HepG2 (cell line): Measurements from ENCODE around the gene CCSER1. TPM values are rescaled to one million over a fixed set of nuclear protein-coding genes. Genes with fewer than 3 reads are reported as not detected.

Source experiments
- ATAC-seq: fragments of 200-7000 bp; cut with Tn5 transposase; 3 replicates; pipeline ENCODE4 v1.9.1; 2020; ENCODE audit warnings: mild to moderate bottlenecking, moderate library complexity
- BruUV-seq: library from RNA; stranded (reverse); fragments of 400-500 nt; replicated peaks from 2 replicates; lab custom pipeline; 2021; lab: Mats Ljungman, UMichigan
- CTCF ChIA-PET: fragments of 300-600 bp; formaldehyde crosslinking; extraction: SDS; loops from one replicate; lab custom pipeline; 2021; ENCODE audit warnings: low total read pairs, inconsistent platforms, low intra/inter-chr PET ratio; lab: Yijun Ruan, JAX
- POLR2A ChIA-PET: fragments of 350-600 bp; sonication (Branson Sonifier 250); formaldehyde crosslinking; loops from one replicate; lab custom pipeline; 2020; ENCODE audit warnings: antibody characterized with exemption, inconsistent platforms; lab: Yijun Ruan, JAX
- DNase-seq: peaks from one replicate; pipeline ENCODE4 v3.0.0-alpha.2; 2015; ENCODE audit warnings: low spot score
- FAIRE-seq: peaks from 3 replicates; lab custom pipeline; 2011; peaks lifted over from hg19 to GRCh38; lab: Jason Lieb, UNC
- H2AFZ ChIP-seq: one replicate; pipeline ENCODE4 v1.6.1; 2011; ENCODE audit warnings: low read length, inconsistent platforms
- H3K27ac ChIP-seq: fragments of 300-600 bp; 3 replicates; pipeline ENCODE4 v1.8.0; 2011; ENCODE audit warnings: mixed run types, mild to moderate bottlenecking, mixed read lengths, low read length, inconsistent platforms; ENCODE audit not compliant: insufficient read depth; ENCODE audit errors: extremely low read length
- H3K27me3 ChIP-seq, 2 experiments: fragments of 200-600 bp in 1 of 2; 2 replicates in 1 of 2; 3 replicates in 1 of 2; pipeline versions ENCODE4 v1.6.0 to v1.8.0; 2011; ENCODE audit warnings: low read length in 2 of 2, mild to moderate bottlenecking in 2 of 2, moderate library complexity in 2 of 2, inconsistent platforms in 1 of 2; ENCODE audit not compliant: insufficient read depth in 2 of 2, control insufficient read depth in 1 of 2
- H3K36me3 ChIP-seq, 2 experiments: fragments of 200-600 bp in 1 of 2; replicated peaks in 1 of 2; 2 replicates in 1 of 2; 3 replicates in 1 of 2; pipeline versions ENCODE4 v1.5.1 to v1.8.0; 2011; ENCODE audit warnings: low read length in 2 of 2, inconsistent platforms in 1 of 2; ENCODE audit not compliant: insufficient read depth in 2 of 2, control insufficient read depth in 1 of 2
- H3K4me1 ChIP-seq: 2 replicates; pipeline ENCODE4 v1.5.1; 2012; ENCODE audit warnings: low read length, inconsistent platforms; ENCODE audit not compliant: insufficient read depth
- H3K4me2 ChIP-seq: 2 replicates; pipeline ENCODE4 v1.6.0; 2011; ENCODE audit warnings: low read depth, low read length, inconsistent platforms
- H3K4me3 ChIP-seq, 3 experiments: fragments of 200-600 bp in 1 of 3; sonication (generic), shearing (Covaris generic) in 1 of 3; replicated peaks in 1 of 3; 2 replicates each; pipeline ENCODE4 v1.5.1; 2011 to 2016; ENCODE audit warnings: low read length in 3 of 3, inconsistent platforms in 2 of 3, low read depth in 2 of 3, mild to moderate bottlenecking in 2 of 3, control low read depth in 1 of 3, mixed read lengths in 1 of 3; ENCODE audit not compliant: insufficient read depth in 1 of 3
- H3K79me2 ChIP-seq: one replicate; pipeline ENCODE4 v1.6.1; 2011; ENCODE audit warnings: low read length, inconsistent platforms; ENCODE audit not compliant: insufficient read depth
- H3K9ac ChIP-seq: 2 replicates; pipeline ENCODE4 v1.6.0; 2011; ENCODE audit warnings: mild to moderate bottlenecking, low read depth, low read length, inconsistent platforms; ENCODE audit not compliant: insufficient read depth
- H3K9me3 ChIP-seq: 2 replicates; pipeline ENCODE4 v1.5.1; 2012; ENCODE audit warnings: mild to moderate bottlenecking, low read length
- H4K20me1 ChIP-seq: 2 replicates; pipeline ENCODE4 v1.6.0; 2011; ENCODE audit warnings: inconsistent platforms, mild to moderate bottlenecking, low read length, moderate library complexity; ENCODE audit not compliant: insufficient read depth
- CBX5 ChIP-seq: sonication (generic); formaldehyde crosslinking; IDR thresholded peaks from 2 replicates; pipeline ENCODE4 v1.4.0; 2020; ENCODE audit warnings: missing genetic modification reagents, borderline replicate concordance
- HIC2 ChIP-seq: sonication (generic); formaldehyde crosslinking; IDR thresholded peaks from 2 replicates; pipeline ENCODE4 v1.9.0; 2022; ENCODE audit warnings: low read depth, missing genetic modification reagents
- ISL2 ChIP-seq: sonication (generic); formaldehyde crosslinking; IDR thresholded peaks from 2 replicates; pipeline ENCODE4 v1.5.0; 2020; ENCODE audit warnings: missing genetic modification reagents
- KDM3A ChIP-seq: IDR thresholded peaks from 2 replicates; pipeline ENCODE4 v1.6.1; 2018; ENCODE audit warnings: low read depth, missing compliant biosample characterization
- KDM4B ChIP-seq: sonication (generic); formaldehyde crosslinking; IDR thresholded peaks from 2 replicates; pipeline ENCODE4 v1.4.0; 2020; ENCODE audit warnings: missing genetic modification reagents
- KDM5B ChIP-seq: sonication (generic); formaldehyde crosslinking; IDR thresholded peaks from 2 replicates; pipeline ENCODE4 v1.4.0; 2020; ENCODE audit warnings: missing genetic modification reagents, mild to moderate bottlenecking, borderline replicate concordance
- MED1 ChIP-seq: sonication (generic); formaldehyde crosslinking; IDR thresholded peaks from 2 replicates; pipeline ENCODE4 v1.4.0; 2020; ENCODE audit warnings: missing genetic modification reagents
- RBAK ChIP-seq: sonication (generic); formaldehyde crosslinking; IDR thresholded peaks from 2 replicates; pipeline ENCODE4 v1.5.1; 2020; ENCODE audit warnings: mild to moderate bottlenecking, missing genetic modification reagents
- ZBTB21 ChIP-seq: sonication (generic); formaldehyde crosslinking; IDR thresholded peaks from 2 replicates; pipeline ENCODE4 v1.4.0; 2020; ENCODE audit warnings: missing genetic modification reagents
- ZBTB26 ChIP-seq: IDR thresholded peaks from 2 replicates; pipeline ENCODE4 v1.6.1; 2016; ENCODE audit warnings: missing compliant biosample characterization, missing genetic modification reagents, borderline replicate concordance
- ZMAT5 ChIP-seq: sonication (generic); formaldehyde crosslinking; IDR thresholded peaks from 2 replicates; pipeline ENCODE4 v1.5.0; 2020; ENCODE audit warnings: mild to moderate bottlenecking, low read depth, missing genetic modification reagents, borderline replicate concordance
- ZNF34 ChIP-seq: sonication (generic); formaldehyde crosslinking; IDR thresholded peaks from 2 replicates; pipeline ENCODE4 v1.4.0; 2020; ENCODE audit warnings: mild to moderate bottlenecking, missing genetic modification reagents, borderline replicate concordance
- ZNF383 ChIP-seq: sonication (generic); formaldehyde crosslinking; IDR thresholded peaks from 2 replicates; pipeline ENCODE4 v1.4.0; 2020; ENCODE audit warnings: missing genetic modification reagents, mild to moderate bottlenecking, borderline replicate concordance
- ZNF747 ChIP-seq: sonication (generic); formaldehyde crosslinking; IDR thresholded peaks from 2 replicates; pipeline ENCODE4 v1.8.1; 2023; ENCODE audit warnings: missing genetic modification reagents, mild to moderate bottlenecking, borderline replicate concordance
- ZNF782 ChIP-seq: sonication (generic); formaldehyde crosslinking; IDR thresholded peaks from 2 replicates; pipeline ENCODE4 v1.4.0; 2020; ENCODE audit warnings: missing genetic modification reagents, mild to moderate bottlenecking, borderline replicate concordance
- ZNF841 ChIP-seq: sonication (generic); formaldehyde crosslinking; IDR thresholded peaks from 2 replicates; pipeline ENCODE4 v1.8.1; 2023; ENCODE audit warnings: missing genetic modification reagents, borderline replicate concordance
- WGBS: methylation state at CpG from one replicate; pipeline ENCODE4 v1.1.6; 2017; ENCODE audit warnings: low lambda C conversion rate; 5-methylcytosine and 5-hydroxymethylcytosine counted together
- in situ Hi-C: cut with HindIII; loops from 2 replicates; pipeline ENCODE4 v1.10.0; 2017; ENCODE audit warnings: low pct_unique_long_range_greater_than_20kb; ENCODE audit not compliant: extremely low pct_ligation_motif_present
- intact Hi-C: fragments of 100-400 bp; cut with micrococcal nuclease; formaldehyde crosslinking; loops from one replicate; pipeline ENCODE4 v1.10.0; 2022; ENCODE audit not compliant: unreplicated experiment
- polyA plus RNA-seq, 8 experiments: library from polyadenylated mRNA; depleted of rRNA in 3 of 8; stranded (reverse) in 7 of 8; unstranded in 1 of 8; fragments of >200 nt; fragmentation: Illumina TruSeq in 4 of 8; extraction: Trizol in 4 of 8; gene quantifications; 2 replicates each; pipeline versions ENCODE4 v1.2.1 to v1.2.3, GENCODE V29; 2011 to 2016; ENCODE audit warnings: low read depth in 4 of 8, missing spikeins in 1 of 8, mixed read lengths in 1 of 8; ENCODE audit not compliant: insufficient read depth in 1 of 8
- total RNA-seq, 5 experiments: library from RNA; depleted of rRNA; stranded (reverse); fragments of >200 nt; fragmentation: Illumina TruSeq; extraction: Trizol; gene quantifications; 2 replicates each; pipeline ENCODE4 v1.2.3, GENCODE V29; 2016; ENCODE audit warnings: low read depth in 1 of 5
- TF ChIP-seq, protein P1 (sequence below): sonication (generic); formaldehyde crosslinking; IDR thresholded peaks from 2 replicates; pipeline ENCODE4 v1.4.0; 2020; ENCODE audit warnings: missing genetic modification reagents

Gene CCSER1
- total and polyA plus RNA-seq, 2 of the 13 experiments (the other 11 are each of a cell fraction or from before 2014, with no cell fraction given): not detected

DNA sequence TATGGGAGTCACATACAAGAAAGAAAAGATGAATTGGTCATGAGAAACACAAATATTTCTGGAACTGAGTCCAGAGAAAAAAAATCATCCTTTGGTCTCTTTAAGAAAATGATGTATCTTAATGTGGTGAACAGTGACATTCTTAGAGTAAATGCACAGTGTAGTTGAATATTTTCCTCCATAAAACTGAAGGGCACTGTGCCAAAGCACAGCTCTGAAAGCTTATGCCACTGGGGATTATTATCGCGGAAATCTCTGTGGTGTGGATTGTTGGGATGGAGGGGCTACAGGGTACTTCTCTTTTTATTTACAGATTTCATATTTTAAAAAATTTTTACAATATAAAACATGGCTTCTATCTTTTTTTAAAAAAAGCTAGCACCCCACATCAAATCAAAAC lies 908.1 kb downstream of the CCSER1 start (continued):
- no peak for TF ChIP-seq KDM5B
- no peak for TF ChIP-seq KDM4B (CRISPR knock-in tag)

- Histone ChIP-seq H3K27ac (no peak overlapping the region), H3K4me3 (no peak overlapping the region), H3K9ac (no peak overlapping the region), H2AFZ (no peak overlapping the region), H3K9me3 (no peaks in the 10 kb centered on the region), H3K27me3 (no peaks in the 10 kb centered on the region), H3K4me1 (no peaks in the 10 kb centered on the region), H3K79me2 (no peaks in the 10 kb centered on the region), H3K36me3 (no peaks in the 10 kb centered on the region), H3K4me2 (no peak overlapping the region), H4K20me1 (no peaks in the 10 kb centered on the region)
- intact Hi-C loops (no loop called here), in situ Hi-C loops (no loop called here)
- FAIRE-seq (no peak), ATAC-seq (no peak), DNase-seq (no peak)
- BruUV-seq: no TSS peak
- 6% methylated on average over 1 of the region's 1 CpG for WGBS
- ChIA-PET POLR2A (no interaction called here), CTCF (no interaction called here)
- no peak for TF ChIP-seq ZBTB21
- no peak for TF ChIP-seq HIC2 (CRISPR knock-in tag)
- no peak for TF ChIP-seq ZNF782
- no peak for TF ChIP-seq ZNF747
- TF ChIP-seq ISL2: no peak
- TF ChIP-seq ZNF841: no peak
- TF ChIP-seq RBAK (CRISPR knock-in tag): no peak
- no peak for TF ChIP-seq ZBTB26 (CRISPR knock-in tag)
- no peak for TF ChIP-seq MED1 (CRISPR knock-in tag)
- TF ChIP-seq ZNF383 (CRISPR knock-in tag): no peak
- TF ChIP-seq, protein P1, sequence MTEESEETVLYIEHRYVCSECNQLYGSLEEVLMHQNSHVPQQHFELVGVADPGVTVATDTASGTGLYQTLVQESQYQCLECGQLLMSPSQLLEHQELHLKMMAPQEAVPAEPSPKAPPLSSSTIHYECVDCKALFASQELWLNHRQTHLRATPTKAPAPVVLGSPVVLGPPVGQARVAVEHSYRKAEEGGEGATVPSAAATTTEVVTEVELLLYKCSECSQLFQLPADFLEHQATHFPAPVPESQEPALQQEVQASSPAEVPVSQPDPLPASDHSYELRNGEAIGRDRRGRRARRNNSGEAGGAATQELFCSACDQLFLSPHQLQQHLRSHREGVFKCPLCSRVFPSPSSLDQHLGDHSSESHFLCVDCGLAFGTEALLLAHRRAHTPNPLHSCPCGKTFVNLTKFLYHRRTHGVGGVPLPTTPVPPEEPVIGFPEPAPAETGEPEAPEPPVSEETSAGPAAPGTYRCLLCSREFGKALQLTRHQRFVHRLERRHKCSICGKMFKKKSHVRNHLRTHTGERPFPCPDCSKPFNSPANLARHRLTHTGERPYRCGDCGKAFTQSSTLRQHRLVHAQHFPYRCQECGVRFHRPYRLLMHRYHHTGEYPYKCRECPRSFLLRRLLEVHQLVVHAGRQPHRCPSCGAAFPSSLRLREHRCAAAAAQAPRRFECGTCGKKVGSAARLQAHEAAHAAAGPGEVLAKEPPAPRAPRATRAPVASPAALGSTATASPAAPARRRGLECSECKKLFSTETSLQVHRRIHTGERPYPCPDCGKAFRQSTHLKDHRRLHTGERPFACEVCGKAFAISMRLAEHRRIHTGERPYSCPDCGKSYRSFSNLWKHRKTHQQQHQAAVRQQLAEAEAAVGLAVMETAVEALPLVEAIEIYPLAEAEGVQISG (CRISPR knock-in tag): no peak
- no peak for TF ChIP-seq ZMAT5 (CRISPR knock-in tag)
- TF ChIP-seq KDM3A (CRISPR knock-in tag): no peak
- no peak for TF ChIP-seq CBX5 (CRISPR knock-in tag)
- no peak for TF ChIP-seq ZNF34 (CRISPR knock-in tag)
Observed at GRCh38 chr4:91037951-91038350, 910.8 kb downstream of the CCSER1 start.
